ENCODE data around the gene ELK1.

Gene ELK1

DNA sequence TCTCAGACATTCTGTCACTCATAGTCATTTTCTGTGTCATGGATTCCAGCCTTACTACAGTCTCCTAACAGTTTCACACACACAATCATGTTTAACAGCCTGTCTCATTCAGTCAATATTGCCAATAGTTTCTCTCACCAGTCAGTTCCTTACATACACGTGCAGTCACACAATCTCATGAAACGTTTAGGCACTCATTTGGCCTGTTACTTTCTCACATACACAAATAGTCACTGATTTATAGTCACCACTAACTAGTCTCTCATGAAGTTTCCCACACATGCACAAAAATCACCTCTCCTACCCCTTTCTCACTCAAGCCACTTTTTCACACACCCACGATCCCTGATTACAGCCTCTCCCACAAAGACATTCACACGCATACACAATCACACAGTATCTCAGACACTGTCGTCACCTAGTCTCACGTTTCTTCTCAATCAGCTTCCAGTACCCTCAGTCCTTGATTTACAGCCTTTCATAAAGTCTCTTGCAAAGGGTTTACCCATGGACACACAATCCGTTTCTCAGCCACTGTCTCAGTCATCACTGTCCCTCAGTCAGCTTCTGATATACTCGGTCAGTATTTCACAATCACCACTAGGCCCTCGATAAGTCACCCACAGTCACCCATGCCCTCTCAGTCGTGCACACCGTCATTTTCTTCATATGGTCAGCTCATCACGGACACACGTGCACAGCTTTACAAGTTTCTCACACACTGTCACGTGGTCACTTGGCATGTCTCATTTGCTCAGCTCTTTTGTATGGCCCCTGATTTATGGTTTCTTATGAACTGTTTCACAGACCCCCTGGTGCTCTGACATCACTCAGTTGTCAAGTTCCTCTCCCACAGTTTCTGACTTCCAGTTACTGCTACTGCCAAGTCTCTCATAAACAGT, 16.4 kb downstream of the ELK1 start:
- TF ChIP-seq EZH2phosphoT487 (IDR thresholded peaks at IDR 0.05; ENCODE audit: borderline replicate concordance) (no peak), CTCF (conservative IDR thresholded peaks at IDR 0.05; ENCODE audit: low read length) (no peak)
- Histone ChIP-seq H3K4me1 (ENCODE audit: insufficient read depth, low read length, poor library complexity, severe bottlenecking) (peaks cover 6% of the 10 kb centered on the region), H4K20me1 (ENCODE audit: insufficient read depth, low read length, poor library complexity, severe bottlenecking) (no peaks in the 10 kb centered on the region), H3K79me2 (ENCODE audit: insufficient read depth, low read length) (no peaks in the 10 kb centered on the region), H3K9ac (ENCODE audit: low read depth, low read length, poor library complexity, severe bottlenecking) (no peak overlapping the region), H3K36me3 (ENCODE audit: insufficient read depth, low read length) (peaks cover 18% of the 10 kb centered on the region; the same call in 1 of the 2 replicates), H2AFZ (ENCODE audit: low read length) (no peak overlapping the region), H3K4me3 (ENCODE audit: low read length, poor library complexity, severe bottlenecking) (no peak overlapping the region), H3K4me2 (ENCODE audit: low read depth, low read length, poor library complexity, severe bottlenecking) (no peak overlapping the region), H3K27me3 (ENCODE audit: insufficient read depth, low read length, poor library complexity, severe bottlenecking) (no peaks in the 10 kb centered on the region), H3K9me2 (replicated peaks; ENCODE audit: low read depth, low read length) (no peaks in the 10 kb centered on the region), H3F3A (ENCODE audit: low read depth) (no peaks in the 10 kb centered on the region), H3K9me3 (ENCODE audit: insufficient read depth, low read depth, low read length) (no peaks in the 10 kb centered on the region)

- Histone ChIP-seq H2AFZ (ENCODE audit: low read length) (no peak overlapping the region), H3K4me1 (ENCODE audit: insufficient read depth, low read length, poor library complexity, severe bottlenecking) (peaks cover 6% of the 10 kb centered on the region), H3K4me3 (ENCODE audit: low read length, poor library complexity, severe bottlenecking) (no peak overlapping the region), H3K79me2 (ENCODE audit: insufficient read depth, low read length) (no peaks in the 10 kb centered on the region), H3K9me3 (ENCODE audit: insufficient read depth, low read depth, low read length) (no peaks in the 10 kb centered on the region), H4K20me1 (ENCODE audit: insufficient read depth, low read length, poor library complexity, severe bottlenecking) (no peaks in the 10 kb centered on the region), H3K36me3 (ENCODE audit: insufficient read depth, low read length) (peaks cover 11% of the 10 kb centered on the region; the same call in 1 of the 2 replicates), H3F3A (ENCODE audit: low read depth) (no peaks in the 10 kb centered on the region), H3K4me2 (ENCODE audit: low read depth, low read length, poor library complexity, severe bottlenecking) (no peak overlapping the region), H3K9me2 (replicated peaks; ENCODE audit: low read depth, low read length) (no peaks in the 10 kb centered on the region), H3K9ac (ENCODE audit: low read depth, low read length, poor library complexity, severe bottlenecking) (no peak overlapping the region), H3K27me3 (ENCODE audit: insufficient read depth, low read length, poor library complexity, severe bottlenecking) (no peaks in the 10 kb centered on the region)
- TF ChIP-seq EZH2phosphoT487 (IDR thresholded peaks at IDR 0.05; ENCODE audit: borderline replicate concordance) (no peak), CTCF (conservative IDR thresholded peaks at IDR 0.05; ENCODE audit: low read length) (no peak)
Measured at GRCh38 chrX:47632666-47633065, 17.7 kb downstream of the ELK1 start.

DNA sequence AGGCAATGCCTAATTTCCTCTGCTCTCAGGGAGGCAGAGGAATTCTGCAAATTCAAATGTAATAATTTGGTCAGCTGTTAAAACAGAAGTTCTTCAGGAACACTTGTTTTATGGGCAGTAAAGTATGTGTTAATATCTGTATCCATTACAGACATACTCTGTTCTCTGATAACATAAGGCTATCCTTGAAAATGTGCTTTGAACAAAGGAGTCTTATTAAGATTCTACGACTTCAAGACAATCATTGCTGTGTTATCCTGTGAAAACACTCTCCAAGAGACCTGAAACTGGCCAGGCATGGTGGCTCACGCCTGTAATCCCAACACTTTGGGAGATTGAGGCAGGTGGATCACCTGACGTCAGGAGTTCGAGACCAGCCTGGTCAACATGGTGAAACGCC, 18.7 kb downstream of the ELK1 start:
- Histone ChIP-seq H3K4me2 (ENCODE audit: low read depth, low read length, poor library complexity, severe bottlenecking) (no peak overlapping the region), H3F3A (ENCODE audit: low read depth) (no peaks in the 10 kb centered on the region), H3K4me1 (ENCODE audit: insufficient read depth, low read length, poor library complexity, severe bottlenecking) (peaks cover 6% of the 10 kb centered on the region), H3K27me3 (ENCODE audit: insufficient read depth, low read length, poor library complexity, severe bottlenecking) (no peaks in the 10 kb centered on the region), H3K36me3 (ENCODE audit: insufficient read depth, low read length) (peaks cover 4% of the 10 kb centered on the region; the same call in 1 of the 2 replicates), H3K9me3 (ENCODE audit: insufficient read depth, low read depth, low read length) (no peaks in the 10 kb centered on the region), H4K20me1 (ENCODE audit: insufficient read depth, low read length, poor library complexity, severe bottlenecking) (no peaks in the 10 kb centered on the region), H3K9ac (ENCODE audit: low read depth, low read length, poor library complexity, severe bottlenecking) (no peak overlapping the region), H3K9me2 (replicated peaks; ENCODE audit: low read depth, low read length) (no peaks in the 10 kb centered on the region), H2AFZ (ENCODE audit: low read length) (no peak overlapping the region), H3K4me3 (ENCODE audit: low read length, poor library complexity, severe bottlenecking) (no peak overlapping the region), H3K79me2 (ENCODE audit: insufficient read depth, low read length) (no peaks in the 10 kb centered on the region)
- no peak for TF ChIP-seq CTCF (conservative IDR thresholded peaks at IDR 0.05; ENCODE audit: low read length)
- TF ChIP-seq EZH2phosphoT487 (IDR thresholded peaks at IDR 0.05; ENCODE audit: borderline replicate concordance), result no peak

Measured in Loucy (cell line).